ENCODE data around the gene PTH2R.

- TF ChIP-seq POLR2A (IDR thresholded peaks at IDR 0.05) (no peak), CTCF (IDR thresholded peaks at IDR 0.05) (no peak), POLR2AphosphoS5 (IDR thresholded peaks at IDR 0.05) (no peak)
Observed at GRCh38 chr2:208358758-208359631, 47.6 kb upstream of the PTH2R start.
